IMR-90 (cell line): ENCODE measurements around the gene KCP. TPM values are rescaled to one million over a fixed set of nuclear protein-coding genes. Genes with fewer than 3 reads are reported as not detected.

Experiments used
- ATAC-seq: fragments of 200-7000 bp; cut with Tn5 transposase; 2 replicates; pipeline ENCODE4 v1.9.1; 2020; ENCODE audit warnings: low read depth, mild to moderate bottlenecking, moderate library complexity
- BruUV-seq: library from RNA; stranded (reverse); fragments of 400-500 nt; replicated peaks from 2 replicates; lab custom pipeline; 2021; lab: Mats Ljungman, UMichigan
- CTCF ChIA-PET: fragments of 300-600 bp; formaldehyde crosslinking; extraction: SDS; loops from one replicate; lab custom pipeline; 2021; ENCODE audit warnings: antibody characterized with exemption; lab: Yijun Ruan, JAX
- POLR2A ChIA-PET: fragments of 300-600 bp; sonication (Branson Sonifier 250); formaldehyde crosslinking; loops from one replicate; lab custom pipeline; 2022; ENCODE audit warnings: antibody characterized with exemption; ENCODE audit not compliant: unreplicated experiment; lab: Charles Lee
- DNase-seq: peaks from one replicate; pipeline ENCODE4 v3.0.0; 2013
- H2AFZ ChIP-seq: replicated peaks from 2 replicates; pipeline ENCODE3; 2013; ENCODE audit warnings: low read length, mild to moderate bottlenecking; ENCODE audit not compliant: poor library complexity
- H2AK5ac ChIP-seq: 2 replicates; pipeline ENCODE4 v1.6.1; 2013; ENCODE audit warnings: low read depth, low read length, inconsistent platforms
- H2AK9ac ChIP-seq: replicated peaks from 2 replicates; pipeline ENCODE3; 2013; ENCODE audit warnings: mild to moderate bottlenecking, low read depth, low read length, moderate library complexity; ENCODE audit not compliant: poor library complexity
- H2BK120ac ChIP-seq: 2 replicates; pipeline ENCODE4 v1.6.1; 2013; ENCODE audit warnings: low read depth, low read length, inconsistent platforms
- H2BK15ac ChIP-seq: 3 replicates; pipeline ENCODE4 v1.6.1; 2013; ENCODE audit warnings: low read depth, low read length, inconsistent platforms
- H2BK20ac ChIP-seq: 2 replicates; pipeline ENCODE4 v1.6.1; 2013; ENCODE audit warnings: low read depth, mild to moderate bottlenecking, inconsistent platforms, low read length, moderate library complexity
- H2BK5ac ChIP-seq: 2 replicates; pipeline ENCODE4 v1.6.1; 2013; ENCODE audit warnings: mild to moderate bottlenecking, low read depth, low read length, inconsistent platforms; ENCODE audit not compliant: poor library complexity, severe bottlenecking
- H3K14ac ChIP-seq: replicated peaks from 2 replicates; pipeline ENCODE4 v1.6.1; 2013; ENCODE audit warnings: low read depth, low read length, inconsistent platforms
- H3K18ac ChIP-seq: 2 replicates; pipeline ENCODE4 v1.6.1; 2013; ENCODE audit warnings: low read depth, low read length, control low read depth
- H3K23ac ChIP-seq: 2 replicates; pipeline ENCODE4 v1.6.1; 2013; ENCODE audit warnings: low read depth, low read length, inconsistent platforms
- H3K27ac ChIP-seq: 2 replicates; pipeline ENCODE4 v1.5.1; 2013; ENCODE audit warnings: mild to moderate bottlenecking, control low read depth, low read length; ENCODE audit not compliant: insufficient read depth
- H3K27me3 ChIP-seq: 2 replicates; pipeline ENCODE4 v1.6.1; 2013; ENCODE audit warnings: low read length; ENCODE audit not compliant: control insufficient read depth, insufficient read depth
- H3K36me3 ChIP-seq: 2 replicates; pipeline ENCODE4 v1.6.1; 2013; ENCODE audit warnings: low read length, mixed read lengths; ENCODE audit not compliant: control insufficient read depth, insufficient read depth
- H3K4ac ChIP-seq: 2 replicates; pipeline ENCODE4 v1.6.1; 2013; ENCODE audit warnings: low read depth, low read length, inconsistent platforms
- H3K4me1 ChIP-seq: 2 replicates; pipeline ENCODE4 v1.6.1; 2013; ENCODE audit warnings: low read length, mixed read lengths; ENCODE audit not compliant: control insufficient read depth, insufficient read depth
- H3K4me2 ChIP-seq: 2 replicates; pipeline ENCODE4 v1.6.1; 2013; ENCODE audit warnings: low read depth, mild to moderate bottlenecking, control low read depth, low read length, moderate library complexity
- H3K4me3 ChIP-seq: 2 replicates; pipeline ENCODE4 v1.5.1; 2013; ENCODE audit warnings: low read depth, mild to moderate bottlenecking, control low read depth, low read length, moderate library complexity; ENCODE audit not compliant: insufficient read depth
- H3K56ac ChIP-seq: 2 replicates; pipeline ENCODE4 v1.6.1; 2013; ENCODE audit warnings: low read length, inconsistent platforms; ENCODE audit not compliant: insufficient read depth; ENCODE audit errors: extremely low read depth
- H3K79me1 ChIP-seq, 2 experiments: 2 replicates each; pipeline ENCODE4 v1.6.1; 2013; ENCODE audit warnings: low read length in 2 of 2, inconsistent platforms in 1 of 2, low read depth in 1 of 2
- H3K9ac ChIP-seq: 2 replicates; pipeline ENCODE4 v1.6.1; 2013; ENCODE audit warnings: low read depth, low read length, control low read depth
- H3K9me1 ChIP-seq: 2 replicates; pipeline ENCODE4 v1.6.1; 2013; ENCODE audit warnings: low read length, inconsistent platforms; ENCODE audit not compliant: insufficient read depth
- H3K9me3 ChIP-seq: 2 replicates; pipeline ENCODE4 v1.6.1; 2013; ENCODE audit warnings: low read length; ENCODE audit not compliant: control insufficient read depth, insufficient read depth
- H4K20me1 ChIP-seq: 2 replicates; pipeline ENCODE4 v1.6.1; 2013; ENCODE audit warnings: low read length, inconsistent platforms; ENCODE audit not compliant: insufficient read depth
- H4K5ac ChIP-seq: 2 replicates; pipeline ENCODE4 v1.6.1; 2013; ENCODE audit warnings: mild to moderate bottlenecking, low read depth, low read length, control low read depth
- H4K8ac ChIP-seq, 2 experiments: 2 replicates each; pipeline ENCODE4 v1.6.1; 2013; ENCODE audit warnings: low read depth in 2 of 2, low read length in 2 of 2, control low read depth in 1 of 2, inconsistent platforms in 1 of 2
- H4K91ac ChIP-seq: 2 replicates; pipeline ENCODE4 v1.6.1; 2013; ENCODE audit warnings: low read depth, low read length, inconsistent platforms; ENCODE audit not compliant: insufficient read depth
- FOS ChIP-seq: fragments of 150-350 bp; IDR thresholded peaks from 2 replicates; pipeline ENCODE4 v1.6.1; 2016; ENCODE audit warnings: low read depth, low read length
- NFE2L2 ChIP-seq: fragments of 150-350 bp; IDR thresholded peaks from 2 replicates; pipeline ENCODE4 v1.6.1; 2016; ENCODE audit warnings: low read depth, mild to moderate bottlenecking, low read length
- WGBS, 2 experiments: methylation state at CpG; one replicate each; pipeline versions ENCODE4 v1.1.5 to v1.1.7; 2013; ENCODE audit warnings: missing lambda C conversion rate in 2 of 2; ENCODE audit not compliant: insufficient read length in 1 of 2; ENCODE audit errors: extremely low coverage in 2 of 2; 5-methylcytosine and 5-hydroxymethylcytosine counted together
- dilution Hi-C: fragments of 300-500 bp; cut with HindIII; formaldehyde crosslinking; loops from one replicate; pipeline ENCODE4 v1.14.3; 2018; ENCODE audit warnings: low sequenced_read_pairs; ENCODE audit not compliant: unreplicated experiment
- in situ Hi-C: fragments of 300-500 bp; cut with MboI; formaldehyde crosslinking; loops from 3 replicates; pipeline ENCODE4 v1.14.3; 2019; ENCODE audit warnings: low sequenced_read_pairs, inconsistent platforms, mixed read lengths
- intact Hi-C: fragments of 100-400 bp; cut with micrococcal nuclease; formaldehyde crosslinking; loops from 2 replicates; pipeline ENCODE4 v1.10.0; 2022
- polyA plus RNA-seq, 3 experiments: library from polyadenylated mRNA; depleted of rRNA; stranded (reverse); fragments of >200 nt; gene quantifications; 2 replicates each; pipeline ENCODE4 v1.2.3, GENCODE V29; 2012; ENCODE audit warnings: low replicate concordance in 1 of 3
- total RNA-seq: library from RNA; depleted of rRNA; stranded (reverse); fragments of >200 nt; gene quantifications from 2 replicates; pipeline ENCODE4 v1.2.3, GENCODE V29; 2012

Gene KCP
- total and polyA plus RNA-seq, 2 of the 4 experiments (the other 2 are of a cell fraction) = 0.03 TPM; not detected in 1

GRCh38 chr7:128891942-128892269, 18.6 kb downstream of the KCP start:
- H2BK20ac ChIP-seq = no peak overlapping the region
- dilution Hi-C loops = no loop called here
- H3K9ac ChIP-seq = no peak overlapping the region
- H3K18ac ChIP-seq = no peak overlapping the region
- no peak overlapping the region for H2AFZ ChIP-seq
- H4K5ac ChIP-seq = no peak overlapping the region
- no peaks in the 10 kb centered on the region for H3K36me3 ChIP-seq
- 53% methylated on average over 2 of the region's 11 CpGs; no CpG with 5 or more reads in 1 of the 2 experiments for WGBS, 2 experiments
- H3K27me3 ChIP-seq = peaks cover 17% of the 10 kb centered on the region
- no peak overlapping the region for H3K27ac ChIP-seq
- H2AK5ac ChIP-seq = no peak overlapping the region
- no peak overlapping the region for H3K4ac ChIP-seq
- H3K4me1 ChIP-seq = no peaks in the 10 kb centered on the region
- no peak overlapping the region for H3K4me3 ChIP-seq
- H3K9me3 ChIP-seq = no peaks in the 10 kb centered on the region
- no peak overlapping the region for H3K23ac ChIP-seq
- H4K8ac ChIP-seq = no peak overlapping the region
- no peak overlapping the region for H3K14ac ChIP-seq
- H3K56ac ChIP-seq = no peak overlapping the region
- BruUV-seq = no TSS peak
- ATAC-seq (no peak), DNase-seq (no peak)
- no peaks in the 10 kb centered on the region for H3K79me1 ChIP-seq
- ChIA-PET POLR2A (no interaction called here), CTCF (no interaction called here)
- no peak overlapping the region for H4K91ac ChIP-seq
- H2BK120ac ChIP-seq = no peak overlapping the region
- intact Hi-C loops = no loop called here
- in situ Hi-C loops = loop anchor here (25.0 kb wide), 1 partner anchor 430 kb away; the partner anchor contains the start of gene HILPDA
- H2AK9ac ChIP-seq = no peak overlapping the region
- TF ChIP-seq FOS (no peak), NFE2L2 (no peak)
- no peaks in the 10 kb centered on the region for H3K9me1 ChIP-seq
- H3K4me2 ChIP-seq = no peak overlapping the region
- no peak overlapping the region for H2BK5ac ChIP-seq
- H2BK15ac ChIP-seq = no peak overlapping the region
- peaks cover 4% of the 10 kb centered on the region; the same call in 1 of the 2 replicates for H4K20me1 ChIP-seq
